Measurements from ENCODE around the gene NRM.
"Not testable (repeated sequence)": the region's sequence is repeated elsewhere in the genome, so short reads cannot be mapped to it uniquely, and the experiment has no call there.

DNA sequence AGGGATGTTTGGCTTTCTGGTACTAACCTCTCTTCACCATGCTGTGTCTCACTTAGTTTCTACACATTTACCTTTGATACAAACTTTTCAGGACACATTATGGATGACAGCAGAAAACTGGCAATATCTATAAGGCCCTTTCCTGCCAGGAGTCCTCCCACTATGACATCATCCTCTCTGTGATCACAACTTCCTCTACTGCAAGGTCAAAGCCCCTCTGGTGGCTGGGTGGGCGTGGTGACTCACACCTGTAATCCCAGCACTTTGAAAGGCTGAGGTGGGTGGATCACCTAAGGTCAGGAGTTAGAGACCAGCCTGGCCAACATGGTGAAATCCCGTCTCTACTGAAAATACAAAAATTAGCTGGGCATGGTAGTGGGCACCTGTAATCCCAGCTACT, 24.5 kb downstream of the NRM start:
- TF ChIP-seq, protein P1, sequence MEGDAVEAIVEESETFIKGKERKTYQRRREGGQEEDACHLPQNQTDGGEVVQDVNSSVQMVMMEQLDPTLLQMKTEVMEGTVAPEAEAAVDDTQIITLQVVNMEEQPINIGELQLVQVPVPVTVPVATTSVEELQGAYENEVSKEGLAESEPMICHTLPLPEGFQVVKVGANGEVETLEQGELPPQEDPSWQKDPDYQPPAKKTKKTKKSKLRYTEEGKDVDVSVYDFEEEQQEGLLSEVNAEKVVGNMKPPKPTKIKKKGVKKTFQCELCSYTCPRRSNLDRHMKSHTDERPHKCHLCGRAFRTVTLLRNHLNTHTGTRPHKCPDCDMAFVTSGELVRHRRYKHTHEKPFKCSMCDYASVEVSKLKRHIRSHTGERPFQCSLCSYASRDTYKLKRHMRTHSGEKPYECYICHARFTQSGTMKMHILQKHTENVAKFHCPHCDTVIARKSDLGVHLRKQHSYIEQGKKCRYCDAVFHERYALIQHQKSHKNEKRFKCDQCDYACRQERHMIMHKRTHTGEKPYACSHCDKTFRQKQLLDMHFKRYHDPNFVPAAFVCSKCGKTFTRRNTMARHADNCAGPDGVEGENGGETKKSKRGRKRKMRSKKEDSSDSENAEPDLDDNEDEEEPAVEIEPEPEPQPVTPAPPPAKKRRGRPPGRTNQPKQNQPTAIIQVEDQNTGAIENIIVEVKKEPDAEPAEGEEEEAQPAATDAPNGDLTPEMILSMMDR (IDR thresholded peaks at IDR 0.05), result not testable (repeated sequence)
- TF ChIP-seq FOXP1 (CRISPR knock-in tag; IDR thresholded peaks at IDR 0.05; ENCODE audit: borderline replicate concordance), result not testable (repeated sequence)
- TF ChIP-seq, protein P2, sequence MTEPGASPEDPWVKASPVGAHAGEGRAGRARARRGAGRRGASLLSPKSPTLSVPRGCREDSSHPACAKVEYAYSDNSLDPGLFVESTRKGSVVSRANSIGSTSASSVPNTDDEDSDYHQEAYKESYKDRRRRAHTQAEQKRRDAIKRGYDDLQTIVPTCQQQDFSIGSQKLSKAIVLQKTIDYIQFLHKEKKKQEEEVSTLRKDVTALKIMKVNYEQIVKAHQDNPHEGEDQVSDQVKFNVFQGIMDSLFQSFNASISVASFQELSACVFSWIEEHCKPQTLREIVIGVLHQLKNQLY (CRISPR knock-in tag; IDR thresholded peaks at IDR 0.05), result not testable (repeated sequence)

Measured in WTC11 (cell line).